Endodermal cell (in vitro differentiated cells): ENCODE results near the gene KIF16B. TPM values are rescaled to one million over a fixed set of nuclear protein-coding genes. Genes with fewer than 3 reads are reported as not detected.

Experiments
- DNase-seq: peaks from one replicate; pipeline ENCODE4 v3.0.0-alpha.2; 2017
- H3K27ac ChIP-seq: 2 replicates; pipeline ENCODE4 v1.5.1; 2013; ENCODE audit warnings: mild to moderate bottlenecking, low read depth, low read length, moderate library complexity
- H3K27me3 ChIP-seq: 2 replicates; pipeline ENCODE4 v1.6.1; 2013; ENCODE audit warnings: mild to moderate bottlenecking, low read length, moderate library complexity; ENCODE audit not compliant: insufficient read depth, control insufficient read depth, poor library complexity, severe bottlenecking
- H3K36me3 ChIP-seq: 2 replicates; pipeline ENCODE4 v1.7.0; 2013; ENCODE audit warnings: mild to moderate bottlenecking, low read length, moderate library complexity; ENCODE audit not compliant: control insufficient read depth, insufficient read depth
- H3K4me1 ChIP-seq: one replicate; pipeline ENCODE4 v1.7.0; 2013; ENCODE audit warnings: low read length; ENCODE audit not compliant: control insufficient read depth, insufficient read depth
- H3K4me3 ChIP-seq: 2 replicates; pipeline ENCODE4 v1.5.1; 2013; ENCODE audit warnings: mild to moderate bottlenecking, low read length, moderate library complexity
- H3K9ac ChIP-seq: 2 replicates; pipeline ENCODE4 v1.6.1; 2013; ENCODE audit warnings: mild to moderate bottlenecking, low read length, moderate library complexity; ENCODE audit not compliant: poor library complexity, severe bottlenecking; ENCODE audit errors: extremely low read depth
- H3K9me3 ChIP-seq: 2 replicates; pipeline ENCODE4 v1.6.1; 2013; ENCODE audit warnings: mild to moderate bottlenecking, low read length, moderate library complexity; ENCODE audit not compliant: control insufficient read depth
- H3K27ac Mint-ChIP-seq: 2 replicates; pipeline ENCODE4 v1.8.0; 2020; ENCODE audit warnings: mixed read lengths
- H3K27me3 Mint-ChIP-seq: 2 replicates; pipeline ENCODE4 v1.8.0; 2021; ENCODE audit warnings: mild to moderate bottlenecking, mixed read lengths; ENCODE audit not compliant: insufficient read depth
- H3K36me3 Mint-ChIP-seq: 2 replicates; pipeline ENCODE4 v1.8.0; 2020; ENCODE audit warnings: low read depth, mixed read lengths
- H3K4me1 Mint-ChIP-seq: 2 replicates; pipeline ENCODE4 v1.8.0; 2020; ENCODE audit warnings: mixed read lengths
- H3K4me3 Mint-ChIP-seq: 2 replicates; pipeline ENCODE4 v1.8.0; 2020; ENCODE audit warnings: mild to moderate bottlenecking, moderate library complexity, mixed read lengths
- H3K9me3 Mint-ChIP-seq: 2 replicates; pipeline ENCODE4 v1.8.0; 2020; ENCODE audit warnings: mild to moderate bottlenecking, mixed read lengths
- CTCF ChIP-seq: fragments of 200-600 bp; sonication (generic); conservative IDR thresholded peaks from 2 replicates; pipeline ENCODE4 v1.5.0; 2021; ENCODE audit warnings: antibody characterized with exemption, mild to moderate bottlenecking
- WGBS, 2 experiments: methylation state at CpG; one replicate each; pipeline versions ENCODE4 v1.1.5 to v1.1.7; 2013; ENCODE audit warnings: missing lambda C conversion rate in 2 of 2, mixed read lengths in 1 of 2; ENCODE audit not compliant: insufficient coverage in 1 of 2, insufficient read length in 1 of 2; 5-methylcytosine and 5-hydroxymethylcytosine counted together
- total RNA-seq, 2 donors: library from RNA; stranded (reverse); fragmentation: NEBNext Ultra II Directional in 1 of 2; extraction: Animal tissue kit (Norgen Biotek cat#: 25700) in 1 of 2; gene quantifications; 2 replicates in 1 of 2; 3 replicates in 1 of 2; pipeline ENCODE4 v1.2.1, GENCODE V29; 2021

The KIF16B gene
- total RNA-seq, 2 donors from 2014 or later: 17.3 to 18.8 TPM

DNA sequence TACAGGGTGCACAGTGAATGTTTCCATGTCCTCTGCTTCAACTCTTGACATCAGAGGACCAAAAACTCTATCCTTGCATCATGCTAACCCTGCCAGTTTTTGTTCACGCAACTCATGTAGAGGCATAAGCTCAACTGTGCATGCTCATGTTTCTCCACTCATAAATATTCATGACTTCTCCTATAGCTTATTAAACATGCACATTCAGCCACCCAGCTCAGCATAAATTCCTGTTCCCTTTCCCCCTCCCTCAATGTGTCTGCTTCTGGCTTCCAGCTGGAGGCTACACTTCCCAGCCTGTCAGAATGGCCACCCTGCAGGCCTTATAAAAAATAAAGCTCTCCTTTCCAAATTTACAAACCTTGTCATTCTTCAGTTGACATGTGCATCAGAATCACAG is 154.6 kb downstream of the KIF16B start:
- H3K4me1 ChIP-seq: no peaks in the 10 kb centered on the region
- peaks cover 20% of the 10 kb centered on the region for H3K4me1 Mint-ChIP-seq
- H3K27me3 ChIP-seq: no peaks in the 10 kb centered on the region
- H3K9ac ChIP-seq: no peak overlapping the region
- H3K36me3 Mint-ChIP-seq: peaks cover 28% of the 10 kb centered on the region
- 86 to 96% methylated on average over 1 of the region's 1 CpG for WGBS, 2 experiments
- no peaks in the 10 kb centered on the region for H3K9me3 Mint-ChIP-seq
- H3K27ac Mint-ChIP-seq: no peak overlapping the region
- H3K4me3 ChIP-seq: no peak overlapping the region
- DNase-seq: no peak
- H3K27me3 Mint-ChIP-seq: no peaks in the 10 kb centered on the region
- H3K9me3 ChIP-seq: no peaks in the 10 kb centered on the region
- no peak for TF ChIP-seq CTCF
- H3K4me3 Mint-ChIP-seq: no peak overlapping the region
- H3K36me3 ChIP-seq: peaks cover 10% of the 10 kb centered on the region
- H3K27ac ChIP-seq: no peak overlapping the region

GRCh38 chr20:16417001-16417400 is 156.2 kb downstream of the KIF16B start:
- Mint-ChIP-seq H3K36me3 (peaks cover 31% of the 10 kb centered on the region), H3K4me1 (peaks cover 17% of the 10 kb centered on the region), H3K9me3 (no peaks in the 10 kb centered on the region), H3K27me3 (no peaks in the 10 kb centered on the region), H3K4me3 (no peak overlapping the region), H3K27ac (peak overlapping the region; percentile 19)
- DNase-seq: no peak
- TF ChIP-seq CTCF: no peak
- Histone ChIP-seq H3K4me3 (no peak overlapping the region), H3K27ac (no peak overlapping the region), H3K9ac (no peak overlapping the region), H3K36me3 (peaks cover 10% of the 10 kb centered on the region), H3K4me1 (no peaks in the 10 kb centered on the region), H3K27me3 (no peaks in the 10 kb centered on the region), H3K9me3 (no peaks in the 10 kb centered on the region)
- WGBS, 2 experiments: 88 to 93% methylated on average over 6 to 8 of the region's 8 CpGs

DNA sequence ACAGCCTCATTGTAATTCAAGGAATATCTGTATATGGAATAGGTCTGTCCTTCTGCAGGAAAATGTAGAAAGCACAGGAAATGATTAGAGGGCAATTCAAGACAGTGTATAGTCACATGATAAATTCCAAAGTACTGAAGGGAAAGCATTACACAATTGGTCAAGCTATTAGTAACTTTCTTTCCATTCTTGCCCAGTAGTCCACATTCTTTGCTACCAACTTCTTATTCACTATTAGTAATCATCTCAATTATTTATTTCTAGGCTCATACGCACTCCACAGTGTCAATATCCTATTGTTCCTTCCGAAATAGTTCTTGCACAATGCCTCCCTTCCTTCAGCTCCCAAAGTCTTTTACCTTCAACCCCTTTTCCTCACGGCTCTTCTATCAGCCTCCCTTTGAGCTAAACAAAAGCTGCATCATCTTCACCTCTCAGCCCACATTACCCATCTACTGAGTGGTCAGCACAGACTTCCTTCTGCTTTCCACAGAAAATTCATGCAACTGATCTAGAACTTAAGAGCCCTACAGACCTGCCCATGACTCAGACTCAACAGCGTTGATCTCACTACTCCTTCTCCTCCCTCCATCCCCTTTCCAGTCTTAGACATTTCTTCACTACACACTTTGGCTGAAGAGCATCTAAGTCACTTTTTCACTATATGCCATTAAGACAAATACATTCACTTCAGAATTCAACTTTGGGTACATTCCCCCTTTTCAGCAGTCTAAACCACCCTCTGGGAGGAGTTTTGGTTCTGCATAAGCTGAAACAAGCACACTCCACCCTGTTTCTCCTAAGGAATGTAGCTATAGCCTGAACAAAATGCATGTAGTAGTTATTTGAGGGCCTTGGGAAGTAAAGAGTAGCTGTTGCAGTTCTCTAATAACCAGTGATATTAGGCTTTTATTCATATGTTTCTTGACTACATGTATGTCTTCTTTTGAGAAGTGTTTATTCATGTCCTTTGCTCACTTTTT is 157.9 kb downstream of the KIF16B start:
- Mint-ChIP-seq H3K4me3 (no peak overlapping the region), H3K9me3 (no peaks in the 10 kb centered on the region)

More for the DNA sequence above, 157.9 kb downstream of the KIF16B start:
- no peak overlapping the region for H3K9ac ChIP-seq
- no peak for DNase-seq
- Mint-ChIP-seq H3K4me1 (peaks cover 8% of the 10 kb centered on the region), H3K36me3 (peaks cover 43% of the 10 kb centered on the region), H3K27me3 (no peaks in the 10 kb centered on the region), H3K27ac (no peak overlapping the region)
- no peaks in the 10 kb centered on the region for H3K4me1 ChIP-seq
- H3K27ac ChIP-seq: no peak overlapping the region
- no peak for TF ChIP-seq CTCF
- H3K9me3 ChIP-seq: peaks cover 12% of the 10 kb centered on the region
- no peak overlapping the region for H3K4me3 ChIP-seq
- no peaks in the 10 kb centered on the region for H3K27me3 ChIP-seq
- WGBS, 2 experiments: 91 to 100% methylated on average over 1 to 4 of the region's 4 CpGs
- peaks cover 10% of the 10 kb centered on the region for H3K36me3 ChIP-seq
